Activated T-helper 2 cell treated with anti-CD3 and anti-CD28 coated beads, Interferon-gamma antibody, Interleukin-2, Interleukin-4, amounts not matched to agents 10 μg/mL and 5 μg/mL and 100 μg/mL, durations not matched to agents 14 hours and 24 hours and 36 hours (primary cell): ENCODE measurements around the gene PSG3. TPM values are rescaled to one million over a fixed set of nuclear protein-coding genes. Genes with fewer than 3 reads are reported as not detected.
"Not testable (repeated sequence)": the region's sequence is repeated elsewhere in the genome, so short reads cannot be mapped to it uniquely, and the experiment has no call there.

Experiments used
- DNase-seq: peaks from one replicate; pipeline ENCODE4 v3.0.0; 2021; ENCODE audit warnings: low spot score
- H3K27ac Mint-ChIP-seq: one replicate; pipeline ENCODE4 v1.8.0; 2021; ENCODE audit warnings: mixed read lengths
- H3K27me3 Mint-ChIP-seq: one replicate; pipeline ENCODE4 v1.8.0; 2021; ENCODE audit warnings: low read depth, mixed read lengths
- H3K36me3 Mint-ChIP-seq: one replicate; pipeline ENCODE4 v1.8.0; 2021; ENCODE audit warnings: low read depth, mixed read lengths
- H3K4me1 Mint-ChIP-seq: one replicate; pipeline ENCODE4 v1.8.0; 2021; ENCODE audit warnings: low read depth, mixed read lengths
- H3K4me3 Mint-ChIP-seq: one replicate; pipeline ENCODE4 v1.8.0; 2021; ENCODE audit warnings: low read depth, mild to moderate bottlenecking, moderate library complexity, mixed read lengths
- H3K9me3 Mint-ChIP-seq: one replicate; pipeline ENCODE4 v1.8.0; 2021; ENCODE audit warnings: mixed read lengths
- intact Hi-C: fragments of 100-400 bp; cut with micrococcal nuclease; formaldehyde crosslinking; loops from one replicate; pipeline ENCODE4 v1.15.1; 2023
- total RNA-seq: library from RNA; stranded (reverse); gene quantifications from 2 replicates; pipeline ENCODE4 v1.2.3, GENCODE V29; 2022

PSG3 gene
- total RNA-seq, 1 donor from 2014 or later = not detected

- H3K27me3 Mint-ChIP-seq, H3K4me3 Mint-ChIP-seq, H3K9me3 Mint-ChIP-seq, DNase-seq, intact Hi-C loops, H3K36me3 Mint-ChIP-seq, H3K4me1 Mint-ChIP-seq, H3K27ac Mint-ChIP-seq: not testable (repeated sequence)
These were observed 12.0 kb upstream of the PSG3 start for GRCh38 chr19:42752246-42752645.

GRCh38 chr19:42741726-42742607 lies 1.7 kb upstream of the PSG3 start:
- H3K4me3 Mint-ChIP-seq, H3K27me3 Mint-ChIP-seq, intact Hi-C loops, DNase-seq, H3K9me3 Mint-ChIP-seq, H3K36me3 Mint-ChIP-seq, H3K27ac Mint-ChIP-seq, H3K4me1 Mint-ChIP-seq: not testable (repeated sequence)

GRCh38 chr19:42737581-42738011 lies 2.7 kb downstream of the PSG3 start:
- intact Hi-C loops, H3K4me3 Mint-ChIP-seq, H3K36me3 Mint-ChIP-seq, H3K4me1 Mint-ChIP-seq, DNase-seq, H3K9me3 Mint-ChIP-seq, H3K27me3 Mint-ChIP-seq, H3K27ac Mint-ChIP-seq: not testable (repeated sequence)

- H3K9me3 Mint-ChIP-seq, H3K36me3 Mint-ChIP-seq, DNase-seq, H3K4me1 Mint-ChIP-seq, intact Hi-C loops, H3K4me3 Mint-ChIP-seq, H3K27ac Mint-ChIP-seq, H3K27me3 Mint-ChIP-seq: not testable (repeated sequence)
These were observed 11.9 kb downstream of the PSG3 start for GRCh38 chr19:42728341-42728740.

GRCh38 chr19:42714000-42714399 lies 26.3 kb downstream of the PSG3 start:
- H3K4me3 Mint-ChIP-seq, intact Hi-C loops, DNase-seq, H3K4me1 Mint-ChIP-seq, H3K27me3 Mint-ChIP-seq, H3K27ac Mint-ChIP-seq, H3K36me3 Mint-ChIP-seq: not testable (repeated sequence)
- peaks cover 11% of the 10 kb centered on the region for H3K9me3 Mint-ChIP-seq

- H3K9me3 Mint-ChIP-seq = peaks cover 11% of the 10 kb centered on the region
- H3K36me3 Mint-ChIP-seq, intact Hi-C loops, H3K4me1 Mint-ChIP-seq, DNase-seq, H3K27me3 Mint-ChIP-seq, H3K4me3 Mint-ChIP-seq, H3K27ac Mint-ChIP-seq: not testable (repeated sequence)
These were observed 27.5 kb downstream of the PSG3 start for GRCh38 chr19:42712753-42713152.

GRCh38 chr19:42710986-42711385 lies 29.3 kb downstream of the PSG3 start:
- H3K4me3 Mint-ChIP-seq, H3K27me3 Mint-ChIP-seq, intact Hi-C loops, H3K4me1 Mint-ChIP-seq, H3K27ac Mint-ChIP-seq, H3K36me3 Mint-ChIP-seq, H3K9me3 Mint-ChIP-seq, DNase-seq: not testable (repeated sequence)

- Mint-ChIP-seq H3K4me3 (no peak overlapping the region), H3K4me1 (no peaks in the 10 kb centered on the region), H3K27me3 (peaks cover 20% of the 10 kb centered on the region), H3K27ac (no peak overlapping the region), H3K36me3 (no peaks in the 10 kb centered on the region), H3K9me3 (no peaks in the 10 kb centered on the region)
- no peak for DNase-seq
- intact Hi-C loops = no loop called here
These were observed 42.4 kb downstream of the PSG3 start for GRCh38 chr19:42697884-42698283.

GRCh38 chr19:42695811-42696503 lies 44.3 kb downstream of the PSG3 start:
- H3K36me3 Mint-ChIP-seq = no peaks in the 10 kb centered on the region
- no peak overlapping the region for H3K4me3 Mint-ChIP-seq
- no peaks in the 10 kb centered on the region for H3K9me3 Mint-ChIP-seq
- intact Hi-C loops = no loop called here
- H3K27ac Mint-ChIP-seq = no peak overlapping the region
- H3K27me3 Mint-ChIP-seq = peaks cover 24% of the 10 kb centered on the region
- no peaks in the 10 kb centered on the region for H3K4me1 Mint-ChIP-seq
- DNase-seq = no peak

GRCh38 chr19:42693760-42694350 lies 46.4 kb downstream of the PSG3 start:
- Mint-ChIP-seq H3K27me3 (peaks cover 17% of the 10 kb centered on the region), H3K27ac (no peak overlapping the region), H3K4me3 (no peak overlapping the region), H3K36me3 (no peaks in the 10 kb centered on the region), H3K4me1 (no peaks in the 10 kb centered on the region), H3K9me3 (no peaks in the 10 kb centered on the region)
- no peak for DNase-seq
- intact Hi-C loops = no loop called here

GRCh38 chr19:42683917-42684513 lies 56.3 kb downstream of the PSG3 start:
- DNase-seq = no peak
- peaks cover 30% of the 10 kb centered on the region for H3K9me3 Mint-ChIP-seq
- no peaks in the 10 kb centered on the region for H3K27me3 Mint-ChIP-seq
- H3K36me3 Mint-ChIP-seq = no peaks in the 10 kb centered on the region
- H3K4me1 Mint-ChIP-seq = no peaks in the 10 kb centered on the region
- intact Hi-C loops = loop anchor here (1.0 kb wide), 1 partner anchor 93 kb away; no protein-coding TSS in a partner anchor
- H3K27ac Mint-ChIP-seq = no peak overlapping the region
- no peak overlapping the region for H3K4me3 Mint-ChIP-seq

- H3K4me3 Mint-ChIP-seq, H3K27me3 Mint-ChIP-seq, H3K36me3 Mint-ChIP-seq, H3K27ac Mint-ChIP-seq, DNase-seq, H3K9me3 Mint-ChIP-seq, intact Hi-C loops, H3K4me1 Mint-ChIP-seq: not testable (repeated sequence)
These were observed 64.0 kb downstream of the PSG3 start for GRCh38 chr19:42676326-42676725.

- H3K27ac Mint-ChIP-seq, H3K9me3 Mint-ChIP-seq, H3K4me3 Mint-ChIP-seq, DNase-seq, H3K36me3 Mint-ChIP-seq, H3K27me3 Mint-ChIP-seq, intact Hi-C loops, H3K4me1 Mint-ChIP-seq: not testable (repeated sequence)
These were observed 65.7 kb downstream of the PSG3 start for GRCh38 chr19:42674549-42674948.
